Natural killer cell treated with Interleukin-12 subunit alpha and Interleukin-12 subunit beta and Interleukin-15 and Interleukin-18, amount 100 ng/mL, for 72 hours (primary cell): Measurements from ENCODE around the gene SOAT2. TPM values are rescaled to one million over a fixed set of nuclear protein-coding genes. Genes with fewer than 3 reads are reported as not detected.

Experiments
- ATAC-seq, 2 donors: fragments of 150-1000 bp; cut with Tn5 transposase in 1 of 2; sonication (Bioruptor Pico), chemical (Tn5 transposase) in 1 of 2; 2 replicates each; pipeline ENCODE4 v1.10.0; 2021
- DNase-seq: peaks from one replicate; pipeline ENCODE4 v3.0.0; 2022; ENCODE audit warnings: low spot score
- H3K27ac Mint-ChIP-seq, 2 donors: 1 replicate in 1 of 2; 2 replicates in 1 of 2; pipeline ENCODE4 v1.8.0; 2022; ENCODE audit warnings: mixed read lengths in 2 of 2, mild to moderate bottlenecking in 1 of 2, moderate library complexity in 1 of 2
- H3K27me3 Mint-ChIP-seq, 2 donors: 1 replicate in 1 of 2; 2 replicates in 1 of 2; pipeline ENCODE4 v1.8.0; 2022; ENCODE audit warnings: mixed read lengths in 2 of 2
- H3K36me3 Mint-ChIP-seq: one replicate; pipeline ENCODE4 v1.8.0; 2022; ENCODE audit warnings: mixed read lengths
- H3K4me1 Mint-ChIP-seq, 2 donors: 1 replicate in 1 of 2; 2 replicates in 1 of 2; pipeline ENCODE4 v1.8.0; 2022; ENCODE audit warnings: low read depth in 2 of 2, mixed read lengths in 2 of 2, mild to moderate bottlenecking in 1 of 2
- H3K4me3 Mint-ChIP-seq: one replicate; pipeline ENCODE4 v1.8.0; 2022; ENCODE audit warnings: mixed read lengths
- H3K9me3 Mint-ChIP-seq: 2 replicates; pipeline ENCODE4 v1.8.0; 2022; ENCODE audit warnings: mixed read lengths
- total RNA-seq, 2 donors: library from RNA; stranded (reverse); gene quantifications; one replicate each; pipeline ENCODE4 v1.2.3, GENCODE V29; 2022

Gene SOAT2, protein sequence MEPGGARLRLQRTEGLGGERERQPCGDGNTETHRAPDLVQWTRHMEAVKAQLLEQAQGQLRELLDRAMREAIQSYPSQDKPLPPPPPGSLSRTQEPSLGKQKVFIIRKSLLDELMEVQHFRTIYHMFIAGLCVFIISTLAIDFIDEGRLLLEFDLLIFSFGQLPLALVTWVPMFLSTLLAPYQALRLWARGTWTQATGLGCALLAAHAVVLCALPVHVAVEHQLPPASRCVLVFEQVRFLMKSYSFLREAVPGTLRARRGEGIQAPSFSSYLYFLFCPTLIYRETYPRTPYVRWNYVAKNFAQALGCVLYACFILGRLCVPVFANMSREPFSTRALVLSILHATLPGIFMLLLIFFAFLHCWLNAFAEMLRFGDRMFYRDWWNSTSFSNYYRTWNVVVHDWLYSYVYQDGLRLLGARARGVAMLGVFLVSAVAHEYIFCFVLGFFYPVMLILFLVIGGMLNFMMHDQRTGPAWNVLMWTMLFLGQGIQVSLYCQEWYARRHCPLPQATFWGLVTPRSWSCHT
- total RNA-seq: under 1 TPM in 1 of 2 donors, not detected in 1; 0.26 TPM

DNA sequence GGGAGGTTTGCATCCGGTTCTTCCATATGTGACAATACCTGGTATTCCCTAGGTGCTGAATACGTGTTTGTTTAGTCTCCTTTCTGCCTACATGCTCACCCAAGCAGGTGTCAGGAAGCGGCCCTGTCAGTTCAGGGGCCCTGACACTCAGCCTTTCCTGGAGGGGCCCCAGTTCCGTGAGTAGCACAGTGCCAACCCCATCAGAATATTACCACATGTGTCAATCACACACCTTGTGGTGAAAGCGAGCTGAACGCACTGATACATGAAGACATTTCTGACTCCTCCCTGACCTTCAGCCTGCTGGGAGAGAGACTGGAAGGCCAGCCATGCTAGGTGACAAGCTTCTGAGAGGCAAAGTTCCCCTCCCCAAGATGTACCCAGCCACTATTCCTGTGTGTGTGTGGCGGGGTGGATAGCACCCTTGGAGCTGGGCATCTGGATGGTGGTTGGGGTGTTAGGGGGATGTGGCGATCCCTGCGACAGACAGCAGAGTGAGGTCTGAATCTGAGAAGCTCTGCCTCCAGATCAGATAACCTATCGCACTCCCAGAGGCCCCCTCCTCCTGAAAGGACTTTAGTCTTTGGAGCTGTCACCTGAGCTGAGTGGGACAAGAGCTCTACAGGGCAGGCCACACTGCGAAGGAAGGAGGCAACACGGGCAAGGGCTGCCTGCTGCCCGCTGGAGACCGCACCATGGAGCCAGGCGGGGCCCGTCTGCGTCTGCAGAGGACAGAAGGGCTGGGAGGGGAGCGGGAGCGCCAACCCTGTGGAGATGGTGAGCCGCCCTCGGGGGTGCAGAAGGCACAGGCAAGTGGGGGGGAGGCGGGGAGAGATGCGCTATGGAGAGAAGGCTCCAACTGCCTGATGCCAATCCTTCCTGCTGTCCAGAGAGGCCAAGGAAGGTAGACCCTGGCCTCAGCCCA is at the start of gene SOAT2:
Gene SOAT2, plus strand, starts transcription at position 604 of the 925 bp plus-strand sequence. Its CDS starts 92 bp downstream, at position 696.
- H3K4me1 Mint-ChIP-seq: peaks cover 25 to 27% of the 10 kb centered on the region in 2 donors
- peak within 1 kb of the TSS in 1 of 2 donors; percentile 60 for H3K27ac Mint-ChIP-seq
- H3K36me3 Mint-ChIP-seq: no peaks in the 10 kb centered on the region
- no peaks in the 10 kb centered on the region for H3K9me3 Mint-ChIP-seq
- H3K4me3 Mint-ChIP-seq: peak within 1 kb of the TSS; percentile 22
- ATAC-seq: peak; percentile 50 to 61
- no peak for DNase-seq
- no peaks in the 10 kb centered on the region for H3K27me3 Mint-ChIP-seq

DNA sequence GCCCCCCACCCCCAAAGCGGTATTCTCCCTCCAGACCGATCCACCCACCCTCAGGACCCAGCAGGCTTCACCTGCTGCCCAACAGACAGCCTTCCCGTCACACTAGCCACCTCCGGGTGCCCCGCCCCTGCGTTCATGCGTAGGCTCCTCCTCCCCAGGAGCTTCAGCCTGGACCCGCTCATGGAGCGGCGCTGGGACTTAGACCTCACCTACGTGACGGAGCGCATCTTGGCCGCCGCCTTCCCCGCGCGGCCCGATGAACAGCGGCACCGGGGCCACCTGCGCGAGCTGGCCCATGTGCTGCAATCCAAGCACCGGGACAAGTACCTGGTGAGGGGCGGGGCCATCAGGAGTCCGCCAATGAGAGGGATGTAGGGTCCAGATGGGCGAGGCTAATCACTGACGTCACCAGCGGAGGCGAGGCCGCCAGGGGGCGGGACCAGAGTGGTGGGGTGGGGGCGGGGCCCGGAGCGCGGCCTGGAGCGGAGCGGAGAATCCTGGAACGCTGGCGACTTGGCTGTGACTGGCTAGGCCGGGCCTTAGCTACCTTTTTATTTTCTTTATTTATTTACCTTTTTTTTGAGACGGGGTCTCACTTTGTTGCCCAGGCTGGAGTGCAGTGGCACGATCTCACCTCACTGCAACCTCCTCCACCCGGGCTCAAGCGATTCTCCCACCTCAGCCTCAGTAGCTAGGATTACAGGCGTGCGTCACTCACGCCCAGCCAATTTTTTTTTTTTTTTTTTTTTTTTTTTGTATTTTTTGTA is 49.0 kb upstream of the SOAT2 start:
- ATAC-seq (peak; percentile 95 to 96), DNase-seq (peak; percentile 93)
- Mint-ChIP-seq H3K4me1 (peaks cover 10 to 18% of the 10 kb centered on the region in 2 donors), H3K27me3 (no peaks in the 10 kb centered on the region), H3K4me3 (peak overlapping the region; percentile 94), H3K9me3 (no peaks in the 10 kb centered on the region), H3K36me3 (no peaks in the 10 kb centered on the region), H3K27ac (peak overlapping the region; percentile 75 to 89)

DNA sequence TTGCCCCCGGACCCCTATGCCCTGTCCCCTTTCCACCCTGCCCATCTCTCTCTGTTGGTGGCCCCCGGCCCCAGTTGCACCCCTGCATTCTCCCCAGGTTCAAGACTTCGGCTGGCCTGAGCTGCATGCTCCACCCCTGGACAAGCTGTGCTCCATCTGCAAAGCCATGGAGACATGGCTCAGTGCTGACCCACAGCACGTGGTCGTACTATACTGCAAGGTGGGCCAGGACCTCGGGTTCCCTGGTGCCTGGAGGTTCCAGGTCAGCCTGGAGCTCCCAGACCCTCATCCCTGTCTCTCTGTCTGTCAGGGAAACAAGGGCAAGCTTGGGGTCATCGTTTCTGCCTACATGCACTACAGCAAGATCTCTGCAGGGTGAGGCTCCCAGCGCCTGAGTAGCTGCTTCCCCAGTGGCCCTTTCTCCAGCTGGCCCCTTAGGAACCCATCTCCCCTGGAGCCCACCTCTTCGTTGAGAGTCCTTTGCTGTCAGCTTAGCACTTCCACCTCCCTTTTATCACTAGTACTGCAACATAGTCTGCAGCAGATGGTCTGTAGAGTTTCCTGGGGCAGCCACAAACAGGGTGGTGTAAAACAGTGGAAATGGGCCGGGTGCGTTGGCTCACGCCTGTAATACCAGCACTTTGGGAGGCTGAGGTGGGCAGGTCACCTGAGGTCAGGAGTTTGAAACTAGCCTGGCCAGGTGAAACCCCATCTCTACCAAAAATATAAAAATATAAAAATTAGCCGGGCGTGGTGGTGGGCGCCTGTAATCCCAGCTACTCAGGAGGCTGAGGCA is 47.6 kb upstream of the SOAT2 start:
- peak; percentile 50 for DNase-seq
- no peak overlapping the region for H3K27ac Mint-ChIP-seq
- H3K4me1 Mint-ChIP-seq: peaks cover 10 to 20% of the 10 kb centered on the region in 2 donors
- ATAC-seq: no peak
- H3K36me3 Mint-ChIP-seq: no peaks in the 10 kb centered on the region
- peak overlapping the region; percentile 51 for H3K4me3 Mint-ChIP-seq
- no peaks in the 10 kb centered on the region for H3K27me3 Mint-ChIP-seq
- no peaks in the 10 kb centered on the region for H3K9me3 Mint-ChIP-seq

DNA sequence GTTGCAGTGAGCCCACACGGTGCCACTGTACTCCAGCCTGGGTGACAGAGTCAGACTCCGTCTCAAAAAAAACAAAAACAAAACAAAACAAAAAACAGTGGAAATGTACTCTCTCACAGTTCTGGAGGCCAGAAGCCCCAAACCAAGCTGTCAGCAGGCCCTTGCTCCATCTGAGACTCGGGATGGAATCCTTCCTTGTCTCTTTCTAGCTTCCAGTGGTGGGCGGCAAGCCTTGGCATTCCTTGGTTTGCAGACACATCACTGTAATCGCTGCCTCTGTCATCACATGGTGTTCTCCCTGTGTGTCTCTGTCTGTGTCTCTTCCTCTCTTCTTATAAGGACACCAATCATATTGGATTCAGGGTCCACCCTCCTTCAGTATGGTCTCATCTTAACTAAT is 47.0 kb upstream of the SOAT2 start:
- H3K27ac Mint-ChIP-seq: no peak overlapping the region
- H3K9me3 Mint-ChIP-seq: no peaks in the 10 kb centered on the region
- H3K4me1 Mint-ChIP-seq: peaks cover 10 to 20% of the 10 kb centered on the region in 2 donors
- H3K27me3 Mint-ChIP-seq: no peaks in the 10 kb centered on the region
- ATAC-seq (no peak), DNase-seq (no peak)
- H3K36me3 Mint-ChIP-seq: no peaks in the 10 kb centered on the region
- H3K4me3 Mint-ChIP-seq: no peak overlapping the region

DNA sequence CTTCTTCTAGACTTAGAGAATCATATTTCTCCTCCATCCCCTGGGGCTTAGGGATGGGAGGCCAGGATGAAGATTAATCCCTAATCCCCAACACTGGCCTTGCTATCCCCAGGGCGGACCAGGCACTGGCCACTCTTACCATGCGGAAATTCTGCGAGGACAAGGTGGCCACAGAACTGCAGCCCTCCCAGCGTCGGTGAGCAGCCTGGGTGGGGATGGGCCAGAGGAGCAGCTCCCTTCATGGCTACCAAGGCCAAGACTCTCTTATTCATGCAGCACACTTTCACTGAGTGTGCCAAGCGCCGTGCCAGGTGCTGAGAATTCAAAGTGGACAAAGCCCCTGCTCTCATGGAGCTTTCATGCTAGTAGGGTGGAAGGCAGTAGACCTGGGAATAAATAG is 46.4 kb upstream of the SOAT2 start:
- Mint-ChIP-seq H3K9me3 (no peaks in the 10 kb centered on the region), H3K36me3 (no peaks in the 10 kb centered on the region), H3K27me3 (no peaks in the 10 kb centered on the region), H3K4me3 (no peak overlapping the region), H3K4me1 (peaks cover 10 to 20% of the 10 kb centered on the region in 2 donors), H3K27ac (no peak overlapping the region)
- DNase-seq: no peak
- no peak for ATAC-seq

DNA sequence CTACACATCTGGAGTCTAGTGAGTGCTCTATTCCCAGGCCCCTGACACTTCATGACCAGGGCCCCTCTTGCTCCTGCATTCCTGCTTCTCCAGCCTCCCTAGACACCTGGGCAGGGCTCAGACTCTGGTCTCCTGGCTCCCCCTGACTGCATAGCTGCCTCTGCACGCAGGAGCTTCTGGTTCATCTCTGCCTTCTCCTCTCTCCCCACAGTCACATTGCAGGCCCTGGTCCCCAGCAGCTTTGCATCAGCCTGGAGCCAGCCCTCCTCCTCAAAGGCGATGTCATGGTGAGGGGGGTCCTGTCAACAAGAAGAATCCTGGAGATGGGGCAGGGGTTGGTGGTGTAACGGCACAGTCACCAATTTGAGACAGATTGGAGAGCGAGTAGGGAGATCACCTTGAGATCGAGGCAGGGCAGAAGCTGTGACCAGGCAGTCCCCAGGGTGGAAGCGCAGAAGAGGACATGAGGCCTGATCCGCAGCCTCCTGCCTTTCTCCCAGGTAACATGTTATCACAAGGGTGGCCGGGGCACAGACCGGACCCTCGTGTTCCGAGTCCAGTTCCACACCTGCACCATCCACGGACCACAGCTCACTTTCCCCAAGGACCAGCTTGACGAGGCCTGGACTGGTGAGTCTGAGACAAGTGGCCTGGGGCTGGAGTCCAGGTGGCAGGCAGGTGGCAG is 45.3 kb upstream of the SOAT2 start:
- H3K4me1 Mint-ChIP-seq: peaks cover 10 to 20% of the 10 kb centered on the region in 2 donors
- no peak overlapping the region for H3K27ac Mint-ChIP-seq
- ATAC-seq (no peak), DNase-seq (no peak)
- no peaks in the 10 kb centered on the region for H3K27me3 Mint-ChIP-seq
- H3K36me3 Mint-ChIP-seq: no peaks in the 10 kb centered on the region
- no peak overlapping the region for H3K4me3 Mint-ChIP-seq
- H3K9me3 Mint-ChIP-seq: no peaks in the 10 kb centered on the region

DNA sequence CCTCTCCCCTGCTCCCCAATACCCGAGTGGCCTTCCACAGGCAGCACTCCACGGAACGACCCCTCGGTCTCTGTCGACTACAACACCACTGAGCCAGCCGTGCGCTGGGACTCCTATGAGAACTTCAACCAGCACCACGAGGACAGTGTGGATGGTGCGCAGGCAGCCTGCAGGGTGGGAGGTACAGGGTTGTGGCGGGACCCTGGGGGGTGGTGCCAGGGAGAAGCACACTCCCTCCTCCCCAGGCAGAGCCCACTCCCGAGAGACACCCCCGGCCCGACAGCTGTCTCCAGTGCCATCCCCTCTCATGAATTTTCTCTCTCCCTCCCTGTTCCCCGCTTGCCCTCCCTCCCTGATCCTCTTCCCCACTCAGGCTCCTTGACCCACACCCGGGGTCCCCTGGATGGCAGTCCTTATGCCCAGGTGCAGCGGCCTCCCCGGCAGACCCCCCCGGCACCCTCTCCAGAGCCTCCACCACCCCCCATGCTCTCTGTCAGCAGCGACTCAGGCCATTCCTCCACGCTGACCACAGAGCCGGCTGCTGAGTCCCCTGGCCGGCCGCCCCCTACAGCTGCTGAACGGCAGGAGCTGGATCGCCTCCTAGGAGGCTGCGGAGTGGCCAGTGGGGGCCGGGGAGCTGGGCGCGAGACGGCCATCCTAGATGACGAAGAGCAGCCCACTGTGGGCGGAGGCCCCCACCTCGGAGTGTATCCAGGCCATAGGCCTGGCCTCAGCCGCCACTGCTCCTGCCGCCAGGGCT is 44.4 kb upstream of the SOAT2 start:
- H3K4me3 Mint-ChIP-seq: no peak overlapping the region
- no peak overlapping the region for H3K27ac Mint-ChIP-seq
- DNase-seq: no peak

DNA sequence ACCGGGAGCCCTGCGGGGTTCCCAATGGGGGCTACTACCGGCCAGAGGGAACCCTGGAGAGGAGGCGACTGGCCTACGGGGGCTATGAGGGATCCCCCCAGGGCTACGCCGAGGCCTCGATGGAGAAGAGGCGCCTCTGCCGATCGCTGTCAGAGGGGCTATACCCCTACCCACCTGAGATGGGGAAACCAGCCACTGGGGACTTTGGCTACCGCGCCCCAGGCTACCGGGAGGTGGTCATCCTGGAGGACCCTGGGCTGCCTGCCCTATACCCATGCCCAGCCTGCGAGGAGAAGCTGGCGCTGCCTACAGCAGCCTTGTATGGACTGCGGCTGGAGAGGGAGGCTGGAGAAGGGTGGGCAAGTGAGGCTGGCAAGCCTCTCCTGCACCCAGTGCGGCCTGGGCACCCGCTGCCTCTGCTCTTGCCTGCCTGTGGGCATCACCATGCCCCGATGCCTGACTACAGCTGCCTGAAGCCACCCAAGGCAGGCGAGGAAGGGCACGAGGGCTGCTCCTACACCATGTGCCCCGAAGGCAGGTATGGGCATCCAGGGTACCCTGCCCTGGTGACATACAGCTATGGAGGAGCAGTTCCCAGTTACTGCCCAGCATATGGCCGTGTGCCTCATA is 43.7 kb upstream of the SOAT2 start:
- peaks cover 5 to 14% of the 10 kb centered on the region in 2 donors for H3K4me1 Mint-ChIP-seq

More for the DNA sequence above, 44.4 kb upstream of the SOAT2 start:
- Mint-ChIP-seq H3K27me3 (no peaks in the 10 kb centered on the region), H3K36me3 (no peaks in the 10 kb centered on the region), H3K4me1 (peaks cover 10 to 19% of the 10 kb centered on the region in 2 donors), H3K9me3 (no peaks in the 10 kb centered on the region)
- no peak for ATAC-seq

DNA sequence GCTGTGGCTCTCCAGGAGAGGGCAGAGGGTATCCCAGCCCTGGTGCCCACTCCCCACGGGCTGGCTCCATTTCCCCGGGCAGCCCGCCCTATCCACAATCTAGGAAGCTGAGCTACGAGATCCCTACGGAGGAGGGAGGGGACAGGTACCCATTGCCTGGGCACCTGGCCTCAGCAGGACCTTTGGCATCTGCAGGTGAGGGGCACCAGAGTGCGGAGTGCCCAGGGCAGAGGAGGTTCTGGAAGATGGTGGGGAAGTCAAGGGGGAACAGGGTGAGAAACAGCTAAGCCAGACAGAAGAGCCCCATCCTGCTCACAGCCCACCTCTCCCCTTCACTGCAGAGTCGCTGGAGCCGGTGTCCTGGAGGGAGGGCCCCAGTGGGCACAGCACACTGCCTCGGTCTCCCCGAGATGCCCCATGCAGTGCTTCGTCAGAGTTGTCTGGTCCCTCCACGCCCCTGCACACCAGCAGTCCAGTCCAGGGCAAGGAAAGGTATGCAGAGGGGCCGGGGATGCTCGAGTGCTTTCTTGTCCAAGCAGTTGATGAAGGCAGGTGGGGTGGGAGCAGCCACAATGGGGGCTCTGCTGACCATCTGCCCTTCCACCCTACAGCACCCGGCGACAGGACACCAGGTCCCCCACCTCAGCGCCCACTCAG is 43.1 kb upstream of the SOAT2 start:
- no peak overlapping the region for H3K27ac Mint-ChIP-seq
- H3K27me3 Mint-ChIP-seq: no peaks in the 10 kb centered on the region
- no peaks in the 10 kb centered on the region for H3K36me3 Mint-ChIP-seq
- H3K4me1 Mint-ChIP-seq: peaks cover 5 to 12% of the 10 kb centered on the region in 2 donors
- H3K4me3 Mint-ChIP-seq: no peak overlapping the region
- no peaks in the 10 kb centered on the region for H3K9me3 Mint-ChIP-seq
- DNase-seq (no peak), ATAC-seq (no peak)

More for the DNA sequence above, 43.7 kb upstream of the SOAT2 start:
- H3K27me3 Mint-ChIP-seq: no peaks in the 10 kb centered on the region
- ATAC-seq (no peak), DNase-seq (no peak)
- no peaks in the 10 kb centered on the region for H3K9me3 Mint-ChIP-seq
- H3K36me3 Mint-ChIP-seq: no peaks in the 10 kb centered on the region
- no peak overlapping the region for H3K4me3 Mint-ChIP-seq
- no peak overlapping the region for H3K27ac Mint-ChIP-seq

DNA sequence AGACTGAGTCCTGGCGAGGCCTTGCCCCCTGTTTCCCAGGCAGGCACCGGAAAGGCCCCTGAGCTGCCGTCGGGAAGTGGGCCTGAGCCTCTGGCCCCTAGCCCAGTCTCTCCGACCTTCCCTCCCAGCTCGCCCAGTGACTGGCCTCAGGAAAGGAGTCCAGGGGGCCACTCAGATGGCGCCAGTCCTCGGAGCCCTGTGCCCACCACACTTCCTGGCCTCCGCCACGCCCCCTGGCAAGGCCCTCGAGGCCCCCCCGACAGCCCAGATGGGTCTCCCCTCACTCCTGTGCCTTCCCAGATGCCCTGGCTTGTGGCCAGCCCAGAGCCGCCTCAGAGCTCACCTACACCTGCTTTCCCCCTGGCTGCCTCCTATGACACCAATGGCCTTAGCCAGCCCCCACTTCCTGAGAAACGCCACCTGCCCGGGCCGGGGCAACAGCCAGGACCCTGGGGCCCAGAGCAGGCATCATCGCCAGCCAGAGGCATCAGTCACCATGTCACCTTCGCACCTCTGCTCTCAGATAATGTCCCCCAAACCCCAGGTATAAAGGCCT is 42.5 kb upstream of the SOAT2 start:
- Mint-ChIP-seq H3K27ac (no peak overlapping the region), H3K36me3 (no peaks in the 10 kb centered on the region), H3K27me3 (no peaks in the 10 kb centered on the region), H3K4me3 (no peak overlapping the region), H3K4me1 (peaks cover under 1 to 7% of the 10 kb centered on the region in 2 donors), H3K9me3 (no peaks in the 10 kb centered on the region)
- ATAC-seq (no peak), DNase-seq (no peak)
